ENCODE results near the gene LRP1.

Gene LRP1

GRCh38 chr12:57154804-57155434 is 26.6 kb downstream of the LRP1 start:
- no peak for DNase-seq (ENCODE audit: low read depth)

- no peak for DNase-seq (ENCODE audit: low read depth)
These were observed 28.6 kb downstream of the LRP1 start for GRCh38 chr12:57156701-57157403.

GRCh38 chr12:57157588-57158173 is 29.4 kb downstream of the LRP1 start:
- DNase-seq (ENCODE audit: low read depth): no peak

GRCh38 chr12:57158186-57158585 is 29.9 kb downstream of the LRP1 start:
- DNase-seq (ENCODE audit: low read depth): no peak

GRCh38 chr12:57158665-57159064 is 30.4 kb downstream of the LRP1 start:
- no peak for DNase-seq (ENCODE audit: low read depth)

- no peak for DNase-seq (ENCODE audit: low read depth)
These were observed 31.0 kb downstream of the LRP1 start for GRCh38 chr12:57159311-57159710.

- DNase-seq (ENCODE audit: low read depth): no peak
These were observed 31.8 kb downstream of the LRP1 start for GRCh38 chr12:57160040-57160439.

GRCh38 chr12:57160741-57161140 is 32.5 kb downstream of the LRP1 start:
- no peak for DNase-seq (ENCODE audit: low read depth)

GRCh38 chr12:57161491-57161890 is 33.2 kb downstream of the LRP1 start:
- no peak for DNase-seq (ENCODE audit: low read depth)

- DNase-seq (ENCODE audit: low read depth): no peak
These were observed 34.4 kb downstream of the LRP1 start for GRCh38 chr12:57162553-57163125.

GRCh38 chr12:57164454-57164853 is 36.2 kb downstream of the LRP1 start:
- DNase-seq (ENCODE audit: low read depth): no peak

GRCh38 chr12:57164966-57165625 is 36.8 kb downstream of the LRP1 start:
- no peak for DNase-seq (ENCODE audit: low read depth)

- no peak for DNase-seq (ENCODE audit: low read depth)
These were observed 37.5 kb downstream of the LRP1 start for GRCh38 chr12:57165741-57166140.

- DNase-seq (ENCODE audit: low read depth): no peak
These were observed 38.7 kb downstream of the LRP1 start for GRCh38 chr12:57166971-57167371.

- DNase-seq (ENCODE audit: low read depth): no peak
These were observed 39.8 kb downstream of the LRP1 start for GRCh38 chr12:57168058-57168457.

- DNase-seq (ENCODE audit: low read depth): no peak
These were observed 40.9 kb downstream of the LRP1 start for GRCh38 chr12:57169046-57169795.

GRCh38 chr12:57169969-57170368 is 41.7 kb downstream of the LRP1 start:
- DNase-seq (ENCODE audit: low read depth): no peak

- no peak for DNase-seq (ENCODE audit: low read depth)
These were observed 42.1 kb downstream of the LRP1 start for GRCh38 chr12:57170408-57170807.

- DNase-seq (ENCODE audit: low read depth): no peak
These were observed 42.6 kb downstream of the LRP1 start for GRCh38 chr12:57170927-57171326.

GRCh38 chr12:57171668-57172067 is 43.4 kb downstream of the LRP1 start:
- no peak for DNase-seq (ENCODE audit: low read depth)

- DNase-seq (ENCODE audit: low read depth): no peak
These were observed 44.8 kb downstream of the LRP1 start for GRCh38 chr12:57173089-57173488.

GRCh38 chr12:57173683-57174082 is 45.4 kb downstream of the LRP1 start:
- no peak for DNase-seq (ENCODE audit: low read depth)

Data from HS-27A (cell line).